IMR-90 (cell line): ENCODE results near the gene S1PR3. TPM values are rescaled to one million over a fixed set of nuclear protein-coding genes. Genes with fewer than 3 reads are reported as not detected.

Experiments
- ATAC-seq: fragments of 200-7000 bp; cut with Tn5 transposase; 2 replicates; pipeline ENCODE4 v1.9.1; 2020; ENCODE audit warnings: low read depth, mild to moderate bottlenecking, moderate library complexity
- BruUV-seq: library from RNA; stranded (reverse); fragments of 400-500 nt; replicated peaks from 2 replicates; lab custom pipeline; 2021; lab: Mats Ljungman, UMichigan
- CTCF ChIA-PET: fragments of 300-600 bp; formaldehyde crosslinking; extraction: SDS; loops from one replicate; lab custom pipeline; 2021; ENCODE audit warnings: antibody characterized with exemption; lab: Yijun Ruan, JAX
- POLR2A ChIA-PET: fragments of 300-600 bp; sonication (Branson Sonifier 250); formaldehyde crosslinking; loops from one replicate; lab custom pipeline; 2022; ENCODE audit warnings: antibody characterized with exemption; ENCODE audit not compliant: unreplicated experiment; lab: Charles Lee
- DNase-seq: peaks from one replicate; pipeline ENCODE4 v3.0.0; 2013
- H2AFZ ChIP-seq: replicated peaks from 2 replicates; pipeline ENCODE3; 2013; ENCODE audit warnings: low read length, mild to moderate bottlenecking; ENCODE audit not compliant: poor library complexity
- H2AK5ac ChIP-seq: 2 replicates; pipeline ENCODE4 v1.6.1; 2013; ENCODE audit warnings: low read depth, low read length, inconsistent platforms
- H2AK9ac ChIP-seq: replicated peaks from 2 replicates; pipeline ENCODE3; 2013; ENCODE audit warnings: mild to moderate bottlenecking, low read depth, low read length, moderate library complexity; ENCODE audit not compliant: poor library complexity
- H2BK120ac ChIP-seq: 2 replicates; pipeline ENCODE4 v1.6.1; 2013; ENCODE audit warnings: low read depth, low read length, inconsistent platforms
- H2BK15ac ChIP-seq: 3 replicates; pipeline ENCODE4 v1.6.1; 2013; ENCODE audit warnings: low read depth, low read length, inconsistent platforms
- H2BK20ac ChIP-seq: 2 replicates; pipeline ENCODE4 v1.6.1; 2013; ENCODE audit warnings: low read depth, mild to moderate bottlenecking, inconsistent platforms, low read length, moderate library complexity
- H2BK5ac ChIP-seq: 2 replicates; pipeline ENCODE4 v1.6.1; 2013; ENCODE audit warnings: mild to moderate bottlenecking, low read depth, low read length, inconsistent platforms; ENCODE audit not compliant: poor library complexity, severe bottlenecking
- H3K14ac ChIP-seq: replicated peaks from 2 replicates; pipeline ENCODE4 v1.6.1; 2013; ENCODE audit warnings: low read depth, low read length, inconsistent platforms
- H3K18ac ChIP-seq: 2 replicates; pipeline ENCODE4 v1.6.1; 2013; ENCODE audit warnings: low read depth, low read length, control low read depth
- H3K23ac ChIP-seq: 2 replicates; pipeline ENCODE4 v1.6.1; 2013; ENCODE audit warnings: low read depth, low read length, inconsistent platforms
- H3K27ac ChIP-seq: 2 replicates; pipeline ENCODE4 v1.5.1; 2013; ENCODE audit warnings: mild to moderate bottlenecking, control low read depth, low read length; ENCODE audit not compliant: insufficient read depth
- H3K27me3 ChIP-seq: 2 replicates; pipeline ENCODE4 v1.6.1; 2013; ENCODE audit warnings: low read length; ENCODE audit not compliant: control insufficient read depth, insufficient read depth
- H3K36me3 ChIP-seq: 2 replicates; pipeline ENCODE4 v1.6.1; 2013; ENCODE audit warnings: low read length, mixed read lengths; ENCODE audit not compliant: control insufficient read depth, insufficient read depth
- H3K4ac ChIP-seq: 2 replicates; pipeline ENCODE4 v1.6.1; 2013; ENCODE audit warnings: low read depth, low read length, inconsistent platforms
- H3K4me1 ChIP-seq: 2 replicates; pipeline ENCODE4 v1.6.1; 2013; ENCODE audit warnings: low read length, mixed read lengths; ENCODE audit not compliant: control insufficient read depth, insufficient read depth
- H3K4me2 ChIP-seq: 2 replicates; pipeline ENCODE4 v1.6.1; 2013; ENCODE audit warnings: low read depth, mild to moderate bottlenecking, control low read depth, low read length, moderate library complexity
- H3K4me3 ChIP-seq: 2 replicates; pipeline ENCODE4 v1.5.1; 2013; ENCODE audit warnings: low read depth, mild to moderate bottlenecking, control low read depth, low read length, moderate library complexity; ENCODE audit not compliant: insufficient read depth
- H3K56ac ChIP-seq: 2 replicates; pipeline ENCODE4 v1.6.1; 2013; ENCODE audit warnings: low read length, inconsistent platforms; ENCODE audit not compliant: insufficient read depth; ENCODE audit errors: extremely low read depth
- H3K79me1 ChIP-seq, 2 experiments: 2 replicates each; pipeline ENCODE4 v1.6.1; 2013; ENCODE audit warnings: low read length in 2 of 2, inconsistent platforms in 1 of 2, low read depth in 1 of 2
- H3K9ac ChIP-seq: 2 replicates; pipeline ENCODE4 v1.6.1; 2013; ENCODE audit warnings: low read depth, low read length, control low read depth
- H3K9me1 ChIP-seq: 2 replicates; pipeline ENCODE4 v1.6.1; 2013; ENCODE audit warnings: low read length, inconsistent platforms; ENCODE audit not compliant: insufficient read depth
- H3K9me3 ChIP-seq: 2 replicates; pipeline ENCODE4 v1.6.1; 2013; ENCODE audit warnings: low read length; ENCODE audit not compliant: control insufficient read depth, insufficient read depth
- H4K20me1 ChIP-seq: 2 replicates; pipeline ENCODE4 v1.6.1; 2013; ENCODE audit warnings: low read length, inconsistent platforms; ENCODE audit not compliant: insufficient read depth
- H4K5ac ChIP-seq: 2 replicates; pipeline ENCODE4 v1.6.1; 2013; ENCODE audit warnings: mild to moderate bottlenecking, low read depth, low read length, control low read depth
- H4K8ac ChIP-seq, 2 experiments: 2 replicates each; pipeline ENCODE4 v1.6.1; 2013; ENCODE audit warnings: low read depth in 2 of 2, low read length in 2 of 2, control low read depth in 1 of 2, inconsistent platforms in 1 of 2
- H4K91ac ChIP-seq: 2 replicates; pipeline ENCODE4 v1.6.1; 2013; ENCODE audit warnings: low read depth, low read length, inconsistent platforms; ENCODE audit not compliant: insufficient read depth
- CHD1 ChIP-seq: IDR thresholded peaks from 2 replicates; pipeline ENCODE4 v1.6.1; 2012; ENCODE audit warnings: low read depth, low read length, improper control_type of control experiment
- MXI1 ChIP-seq: IDR thresholded peaks from 2 replicates; pipeline ENCODE4 v1.6.1; 2012; ENCODE audit warnings: low read depth, mild to moderate bottlenecking, low read length, moderate library complexity, borderline replicate concordance
- NFE2L2 ChIP-seq: fragments of 150-350 bp; IDR thresholded peaks from 2 replicates; pipeline ENCODE4 v1.6.1; 2016; ENCODE audit warnings: low read depth, mild to moderate bottlenecking, low read length
- POLR2A ChIP-seq: IDR thresholded peaks from 2 replicates; pipeline ENCODE4 v1.6.1; 2012; ENCODE audit warnings: mild to moderate bottlenecking, low read depth, low read length
- SMC3 ChIP-seq: fragments of 150-350 bp; IDR thresholded peaks from 2 replicates; pipeline ENCODE4 v1.6.1; 2016; ENCODE audit warnings: low read depth, mild to moderate bottlenecking, antibody characterized with exemption, low read length, moderate library complexity
- WGBS, 2 experiments: methylation state at CpG; one replicate each; pipeline versions ENCODE4 v1.1.5 to v1.1.7; 2013; ENCODE audit warnings: missing lambda C conversion rate in 2 of 2; ENCODE audit not compliant: insufficient read length in 1 of 2; ENCODE audit errors: extremely low coverage in 2 of 2; 5-methylcytosine and 5-hydroxymethylcytosine counted together
- dilution Hi-C: fragments of 300-500 bp; cut with HindIII; formaldehyde crosslinking; loops from one replicate; pipeline ENCODE4 v1.14.3; 2018; ENCODE audit warnings: low sequenced_read_pairs; ENCODE audit not compliant: unreplicated experiment
- in situ Hi-C: fragments of 300-500 bp; cut with MboI; formaldehyde crosslinking; loops from 3 replicates; pipeline ENCODE4 v1.14.3; 2019; ENCODE audit warnings: low sequenced_read_pairs, inconsistent platforms, mixed read lengths
- intact Hi-C: fragments of 100-400 bp; cut with micrococcal nuclease; formaldehyde crosslinking; loops from 2 replicates; pipeline ENCODE4 v1.10.0; 2022
- polyA plus RNA-seq, 3 experiments: library from polyadenylated mRNA; depleted of rRNA; stranded (reverse); fragments of >200 nt; gene quantifications; 2 replicates each; pipeline ENCODE4 v1.2.3, GENCODE V29; 2012; ENCODE audit warnings: low replicate concordance in 1 of 3
- total RNA-seq: library from RNA; depleted of rRNA; stranded (reverse); fragments of >200 nt; gene quantifications from 2 replicates; pipeline ENCODE4 v1.2.3, GENCODE V29; 2012
- TF ChIP-seq, protein P1 (sequence below): fragments of 150-350 bp; IDR thresholded peaks from 2 replicates; pipeline ENCODE4 v1.6.1; 2016; ENCODE audit warnings: low read depth, mild to moderate bottlenecking, low read length, moderate library complexity, borderline replicate concordance

S1PR3 gene
- total and polyA plus RNA-seq, 2 of the 4 experiments (the other 2 are of a cell fraction) = 28.4 to 28.7 TPM

DNA sequence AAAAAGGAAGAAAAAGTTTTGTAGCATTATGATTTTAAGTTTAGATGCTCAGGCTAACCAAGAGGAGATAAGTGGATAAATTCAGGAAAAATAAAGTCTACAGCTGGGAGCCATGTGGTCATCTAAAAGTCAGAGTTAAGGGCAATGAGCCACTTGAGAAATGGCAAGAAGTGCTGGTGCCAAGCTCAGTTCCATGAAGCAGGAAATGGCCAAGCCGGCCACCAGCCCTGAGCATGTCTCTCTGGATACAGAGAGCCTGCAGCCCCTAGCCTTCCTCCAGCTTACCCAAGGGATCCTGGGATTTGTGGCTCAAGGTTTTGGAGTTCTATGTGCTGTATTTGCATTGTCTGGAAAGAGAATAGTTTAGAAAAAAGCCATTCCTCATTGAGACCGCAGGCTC lies 12.2 kb upstream of the S1PR3 start:
- Histone ChIP-seq H2BK20ac (no peak overlapping the region), H3K4ac (no peak overlapping the region), H3K18ac (no peak overlapping the region), H3K23ac (no peak overlapping the region), H3K79me1 (no peaks in the 10 kb centered on the region), H3K4me3 (no peak overlapping the region), H4K8ac (no peak overlapping the region), H2AK5ac (no peak overlapping the region), H4K91ac (no peak overlapping the region), H2AK9ac (no peak overlapping the region), H3K56ac (no peak overlapping the region), H3K27me3 (peaks cover 10% of the 10 kb centered on the region), H2BK5ac (no peak overlapping the region), H3K4me2 (no peak overlapping the region), H3K9me3 (no peaks in the 10 kb centered on the region), H3K36me3 (no peaks in the 10 kb centered on the region), H2BK120ac (no peak overlapping the region), H4K5ac (no peak overlapping the region), H3K27ac (no peak overlapping the region), H2BK15ac (no peak overlapping the region), H3K4me1 (no peaks in the 10 kb centered on the region), H3K14ac (no peak overlapping the region), H4K20me1 (no peaks in the 10 kb centered on the region), H3K9ac (no peak overlapping the region), H3K9me1 (0 out of 2 replicates have a peak, but pooled peaks cover 5% of the 10 kb centered on the region), H2AFZ (no peak overlapping the region)
- WGBS, 2 experiments = no CpG with 5 or more reads among the region's 2 CpGs
- CTCF ChIA-PET = no interaction called here
- POLR2A ChIA-PET = no interaction called here
- ATAC-seq = no peak
- TF ChIP-seq CHD1 (no peak), MXI1 (no peak), NFE2L2 (no peak), SMC3 (no peak), POLR2A (no peak)
- TF ChIP-seq, protein P1, sequence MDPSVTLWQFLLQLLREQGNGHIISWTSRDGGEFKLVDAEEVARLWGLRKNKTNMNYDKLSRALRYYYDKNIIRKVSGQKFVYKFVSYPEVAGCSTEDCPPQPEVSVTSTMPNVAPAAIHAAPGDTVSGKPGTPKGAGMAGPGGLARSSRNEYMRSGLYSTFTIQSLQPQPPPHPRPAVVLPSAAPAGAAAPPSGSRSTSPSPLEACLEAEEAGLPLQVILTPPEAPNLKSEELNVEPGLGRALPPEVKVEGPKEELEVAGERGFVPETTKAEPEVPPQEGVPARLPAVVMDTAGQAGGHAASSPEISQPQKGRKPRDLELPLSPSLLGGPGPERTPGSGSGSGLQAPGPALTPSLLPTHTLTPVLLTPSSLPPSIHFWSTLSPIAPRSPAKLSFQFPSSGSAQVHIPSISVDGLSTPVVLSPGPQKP = no peak
- no TSS peak for BruUV-seq
- dilution Hi-C loops (loop anchor here (25.0 kb wide), 1 partner anchor 342 kb away; no protein-coding TSS in a partner anchor), intact Hi-C loops (no loop called here), in situ Hi-C loops (no loop called here)
- DNase-seq = no peak
